ENCODE results near the gene SLX4IP. TPM values are rescaled to one million over a fixed set of nuclear protein-coding genes. Genes with fewer than 3 reads are reported as not detected.

The SLX4IP gene
- total and polyA plus RNA-seq, 10 donors = 2.8 to 9.0 (median 5.1) TPM

GRCh38 chr20:10602221-10602871 is 167.2 kb downstream of the SLX4IP start:
- intact Hi-C loops (cut with DNase I; ENCODE audit: low total_unique reads) = no loop called here
- H3K27ac ChIP-seq = no peak overlapping the region

GRCh38 chr20:10603378-10603777 is 168.3 kb downstream of the SLX4IP start:
- no peak for TF ChIP-seq POLR2AphosphoS5 (IDR thresholded peaks at IDR 0.05)
- no peak for TF ChIP-seq POLR2A (IDR thresholded peaks at IDR 0.05)
- TF ChIP-seq CTCF (IDR thresholded peaks at IDR 0.05 in 8 of 11, conservative IDR thresholded peaks at IDR 0.05 in 3 of 11) = no peak
- Histone ChIP-seq H3K9me3 (no peaks in the 10 kb centered on the region), H3K27me3 (replicated peaks in 1 of 7) (no peaks in the 10 kb centered on the region), H3K4me3 (no peak overlapping the region), H3K27ac (peak overlapping the region in 4 of 8 donors; percentile 22 to 49 (median 44)), H3K4me1 (no peaks in the 10 kb centered on the region), H3K36me3 (peaks cover 0 to 62% (median 0%) of the 10 kb centered on the region in 6 donors)
- DNase-seq = no peak
- WGBS, 5 donors = 68 to 86% (median 81%) methylated on average over 4 of the region's 4 CpGs
- intact Hi-C loops (cut with DNase I; ENCODE audit: low total_unique reads) = no loop called here

More at GRCh38 chr20:10602221-10602871, 167.2 kb downstream of the SLX4IP start:
- Histone ChIP-seq H3K27me3 (replicated peaks in 1 of 7) (no peaks in the 10 kb centered on the region), H3K36me3 (peaks cover 0 to 69% (median 0%) of the 10 kb centered on the region in 6 donors), H3K9me3 (no peaks in the 10 kb centered on the region), H3K4me1 (no peaks in the 10 kb centered on the region), H3K4me3 (no peak overlapping the region)
- TF ChIP-seq POLR2A (IDR thresholded peaks at IDR 0.05) (no peak), CTCF (IDR thresholded peaks at IDR 0.05 in 8 of 11, conservative IDR thresholded peaks at IDR 0.05 in 3 of 11) (no peak), POLR2AphosphoS5 (IDR thresholded peaks at IDR 0.05) (no peak)
- WGBS, 5 donors = 81 to 90% (median 85%) methylated on average over 4 of the region's 4 CpGs
- no peak for DNase-seq

- Histone ChIP-seq H3K9me3 (no peaks in the 10 kb centered on the region), H3K27me3 (replicated peaks in 1 of 7) (no peaks in the 10 kb centered on the region), H3K27ac (peak overlapping the region in 6 of 8 donors; percentile 22 to 49 (median 40)), H3K36me3 (peaks cover 0 to 60% (median 0%) of the 10 kb centered on the region in 6 donors), H3K4me1 (no peaks in the 10 kb centered on the region), H3K4me3 (no peak overlapping the region)
- TF ChIP-seq POLR2A (IDR thresholded peaks at IDR 0.05) (no peak), POLR2AphosphoS5 (IDR thresholded peaks at IDR 0.05) (peak in 2 of 3 donors; percentile 52 to 62), CTCF (IDR thresholded peaks at IDR 0.05 in 8 of 11, conservative IDR thresholded peaks at IDR 0.05 in 3 of 11) (no peak)
- WGBS, 5 donors = 69 to 90% (median 87%) methylated on average over 8 of the region's 8 CpGs
- intact Hi-C loops (cut with DNase I; ENCODE audit: low total_unique reads) = no loop called here
- DNase-seq = no peak
Observed at GRCh38 chr20:10603971-10604864, 169.1 kb downstream of the SLX4IP start.
